HTERT RPE-1 (cell line): ENCODE data around the gene PEX10.
"Not testable (repeated sequence)": the region's sequence is repeated elsewhere in the genome, so short reads cannot be mapped to it uniquely, and the experiment has no call there.

Experiments used
- in situ Hi-C: fragments of 300-500 bp; cut with MboI; formaldehyde crosslinking; loops from 4 replicates; pipeline ENCODE4 v1.14.3; 2020; ENCODE audit warnings: low sequenced_read_pairs

Gene PEX10

GRCh38 chr1:2443277-2444137 lies 31.1 kb upstream of the PEX10 start:
- in situ Hi-C loops: no loop called here

- in situ Hi-C loops: no loop called here
Observed at GRCh38 chr1:2442661-2443060, 30.3 kb upstream of the PEX10 start.

GRCh38 chr1:2441746-2442145 lies 29.4 kb upstream of the PEX10 start:
- in situ Hi-C loops: no loop called here

GRCh38 chr1:2440346-2440745 lies 28.0 kb upstream of the PEX10 start:
- in situ Hi-C loops: not testable (repeated sequence)

- in situ Hi-C loops: no loop called here
Observed at GRCh38 chr1:2439369-2439768, 27.0 kb upstream of the PEX10 start.

GRCh38 chr1:2438641-2439040 lies 26.3 kb upstream of the PEX10 start:
- in situ Hi-C loops: no loop called here

- in situ Hi-C loops: no loop called here
Observed at GRCh38 chr1:2438038-2438437, 25.7 kb upstream of the PEX10 start.

- in situ Hi-C loops: no loop called here
Observed at GRCh38 chr1:2437617-2438016, 25.3 kb upstream of the PEX10 start.

GRCh38 chr1:2436876-2437275 lies 24.5 kb upstream of the PEX10 start:
- in situ Hi-C loops: no loop called here

GRCh38 chr1:2435746-2436355 lies 23.5 kb upstream of the PEX10 start:
- in situ Hi-C loops: no loop called here

GRCh38 chr1:2435091-2435490 lies 22.7 kb upstream of the PEX10 start:
- in situ Hi-C loops: no loop called here

GRCh38 chr1:2433936-2434655 lies 21.7 kb upstream of the PEX10 start:
- in situ Hi-C loops: no loop called here

- in situ Hi-C loops: no loop called here
Observed at GRCh38 chr1:2433196-2433595, 20.8 kb upstream of the PEX10 start.

- in situ Hi-C loops: no loop called here
Observed at GRCh38 chr1:2432441-2432844, 20.1 kb upstream of the PEX10 start.

GRCh38 chr1:2431518-2431917 lies 19.2 kb upstream of the PEX10 start:
- in situ Hi-C loops: no loop called here

GRCh38 chr1:2431103-2431502 lies 18.7 kb upstream of the PEX10 start:
- in situ Hi-C loops: no loop called here

- in situ Hi-C loops: no loop called here
Observed at GRCh38 chr1:2430592-2430973, 18.2 kb upstream of the PEX10 start.

- in situ Hi-C loops: no loop called here
Observed at GRCh38 chr1:2429780-2430591, 17.6 kb upstream of the PEX10 start.

- in situ Hi-C loops: no loop called here
Observed at GRCh38 chr1:2428490-2428889, 16.1 kb upstream of the PEX10 start.

- in situ Hi-C loops: no loop called here
Observed at GRCh38 chr1:2427976-2428375, 15.6 kb upstream of the PEX10 start.

GRCh38 chr1:2427051-2427450 lies 14.7 kb upstream of the PEX10 start:
- in situ Hi-C loops: no loop called here
